ENCODE data around the gene EDEM1.

DNA sequence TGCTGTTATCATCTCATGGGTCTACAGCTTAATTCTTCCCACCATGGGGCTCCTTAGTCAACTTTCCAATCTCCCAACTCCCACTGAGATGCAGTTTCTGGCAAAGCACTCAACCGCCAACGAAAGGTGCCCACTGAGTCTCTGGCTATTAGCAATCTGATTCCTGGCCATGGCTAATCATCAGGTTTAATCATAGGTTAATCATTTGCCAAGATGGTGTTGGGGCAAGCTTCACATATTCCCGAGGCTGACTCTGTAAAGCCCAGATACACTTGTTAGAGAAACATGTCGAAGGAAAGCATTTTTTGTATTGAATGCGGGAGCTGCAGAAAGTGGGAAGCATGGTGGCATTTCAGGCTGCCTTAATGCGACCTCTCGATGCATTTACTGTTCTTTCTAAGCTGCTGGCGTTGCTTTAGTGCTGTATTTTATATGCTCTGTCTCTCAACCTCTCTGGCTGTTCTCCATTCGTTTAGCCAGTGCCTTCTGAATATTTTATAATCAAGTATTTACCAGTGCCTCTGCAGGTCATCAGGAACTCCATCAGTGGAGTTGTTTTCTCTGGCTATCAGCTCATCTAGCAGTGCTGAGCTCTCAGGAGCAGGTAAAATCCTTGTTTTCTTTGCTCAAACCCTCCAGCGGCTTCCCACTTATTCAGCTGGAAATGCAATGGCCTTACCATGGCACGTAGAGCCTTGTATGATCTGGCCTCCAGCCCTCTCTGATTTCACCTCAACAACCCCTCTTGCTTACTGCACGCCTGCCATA lies 67.0 kb downstream of the EDEM1 start:
- TF ChIP-seq, protein P1, sequence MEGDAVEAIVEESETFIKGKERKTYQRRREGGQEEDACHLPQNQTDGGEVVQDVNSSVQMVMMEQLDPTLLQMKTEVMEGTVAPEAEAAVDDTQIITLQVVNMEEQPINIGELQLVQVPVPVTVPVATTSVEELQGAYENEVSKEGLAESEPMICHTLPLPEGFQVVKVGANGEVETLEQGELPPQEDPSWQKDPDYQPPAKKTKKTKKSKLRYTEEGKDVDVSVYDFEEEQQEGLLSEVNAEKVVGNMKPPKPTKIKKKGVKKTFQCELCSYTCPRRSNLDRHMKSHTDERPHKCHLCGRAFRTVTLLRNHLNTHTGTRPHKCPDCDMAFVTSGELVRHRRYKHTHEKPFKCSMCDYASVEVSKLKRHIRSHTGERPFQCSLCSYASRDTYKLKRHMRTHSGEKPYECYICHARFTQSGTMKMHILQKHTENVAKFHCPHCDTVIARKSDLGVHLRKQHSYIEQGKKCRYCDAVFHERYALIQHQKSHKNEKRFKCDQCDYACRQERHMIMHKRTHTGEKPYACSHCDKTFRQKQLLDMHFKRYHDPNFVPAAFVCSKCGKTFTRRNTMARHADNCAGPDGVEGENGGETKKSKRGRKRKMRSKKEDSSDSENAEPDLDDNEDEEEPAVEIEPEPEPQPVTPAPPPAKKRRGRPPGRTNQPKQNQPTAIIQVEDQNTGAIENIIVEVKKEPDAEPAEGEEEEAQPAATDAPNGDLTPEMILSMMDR (IDR thresholded peaks at IDR 0.05), result no peak
- TF ChIP-seq, protein P2, sequence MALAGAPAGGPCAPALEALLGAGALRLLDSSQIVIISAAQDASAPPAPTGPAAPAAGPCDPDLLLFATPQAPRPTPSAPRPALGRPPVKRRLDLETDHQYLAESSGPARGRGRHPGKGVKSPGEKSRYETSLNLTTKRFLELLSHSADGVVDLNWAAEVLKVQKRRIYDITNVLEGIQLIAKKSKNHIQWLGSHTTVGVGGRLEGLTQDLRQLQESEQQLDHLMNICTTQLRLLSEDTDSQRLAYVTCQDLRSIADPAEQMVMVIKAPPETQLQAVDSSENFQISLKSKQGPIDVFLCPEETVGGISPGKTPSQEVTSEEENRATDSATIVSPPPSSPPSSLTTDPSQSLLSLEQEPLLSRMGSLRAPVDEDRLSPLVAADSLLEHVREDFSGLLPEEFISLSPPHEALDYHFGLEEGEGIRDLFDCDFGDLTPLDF (CRISPR knock-in tag; IDR thresholded peaks at IDR 0.05), result no peak
- TF ChIP-seq ZNF232 (CRISPR knock-in tag; IDR thresholded peaks at IDR 0.05), result no peak
- TF ChIP-seq SMAD3 (CRISPR knock-in tag; IDR thresholded peaks at IDR 0.05; ENCODE audit: borderline replicate concordance), result no peak
- no peak for TF ChIP-seq CBFB (CRISPR knock-in tag; IDR thresholded peaks at IDR 0.05; ENCODE audit: low read depth)
- TF ChIP-seq, protein P3, sequence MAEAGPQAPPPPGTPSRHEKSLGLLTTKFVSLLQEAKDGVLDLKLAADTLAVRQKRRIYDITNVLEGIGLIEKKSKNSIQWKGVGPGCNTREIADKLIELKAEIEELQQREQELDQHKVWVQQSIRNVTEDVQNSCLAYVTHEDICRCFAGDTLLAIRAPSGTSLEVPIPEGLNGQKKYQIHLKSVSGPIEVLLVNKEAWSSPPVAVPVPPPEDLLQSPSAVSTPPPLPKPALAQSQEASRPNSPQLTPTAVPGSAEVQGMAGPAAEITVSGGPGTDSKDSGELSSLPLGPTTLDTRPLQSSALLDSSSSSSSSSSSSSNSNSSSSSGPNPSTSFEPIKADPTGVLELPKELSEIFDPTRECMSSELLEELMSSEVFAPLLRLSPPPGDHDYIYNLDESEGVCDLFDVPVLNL (CRISPR knock-in tag; IDR thresholded peaks at IDR 0.05; ENCODE audit: borderline replicate concordance, low read depth), result no peak
- TF ChIP-seq, protein P4, sequence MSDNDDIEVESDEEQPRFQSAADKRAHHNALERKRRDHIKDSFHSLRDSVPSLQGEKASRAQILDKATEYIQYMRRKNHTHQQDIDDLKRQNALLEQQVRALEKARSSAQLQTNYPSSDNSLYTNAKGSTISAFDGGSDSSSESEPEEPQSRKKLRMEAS (CRISPR knock-in tag; IDR thresholded peaks at IDR 0.05), result no peak
- TF ChIP-seq, protein P5, sequence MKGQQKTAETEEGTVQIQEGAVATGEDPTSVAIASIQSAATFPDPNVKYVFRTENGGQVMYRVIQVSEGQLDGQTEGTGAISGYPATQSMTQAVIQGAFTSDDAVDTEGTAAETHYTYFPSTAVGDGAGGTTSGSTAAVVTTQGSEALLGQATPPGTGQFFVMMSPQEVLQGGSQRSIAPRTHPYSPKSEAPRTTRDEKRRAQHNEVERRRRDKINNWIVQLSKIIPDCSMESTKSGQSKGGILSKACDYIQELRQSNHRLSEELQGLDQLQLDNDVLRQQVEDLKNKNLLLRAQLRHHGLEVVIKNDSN (CRISPR knock-in tag; IDR thresholded peaks at IDR 0.05), result no peak
- no peak for TF ChIP-seq TEAD4 (CRISPR knock-in tag; IDR thresholded peaks at IDR 0.05)
- no peak for TF ChIP-seq ELF4 (CRISPR knock-in tag; IDR thresholded peaks at IDR 0.05; ENCODE audit: low read depth)
- no peak for TF ChIP-seq FOXP1 (CRISPR knock-in tag; IDR thresholded peaks at IDR 0.05; ENCODE audit: borderline replicate concordance)
- TF ChIP-seq NR2C2 (CRISPR knock-in tag; IDR thresholded peaks at IDR 0.05), result no peak
- TF ChIP-seq, protein P6, sequence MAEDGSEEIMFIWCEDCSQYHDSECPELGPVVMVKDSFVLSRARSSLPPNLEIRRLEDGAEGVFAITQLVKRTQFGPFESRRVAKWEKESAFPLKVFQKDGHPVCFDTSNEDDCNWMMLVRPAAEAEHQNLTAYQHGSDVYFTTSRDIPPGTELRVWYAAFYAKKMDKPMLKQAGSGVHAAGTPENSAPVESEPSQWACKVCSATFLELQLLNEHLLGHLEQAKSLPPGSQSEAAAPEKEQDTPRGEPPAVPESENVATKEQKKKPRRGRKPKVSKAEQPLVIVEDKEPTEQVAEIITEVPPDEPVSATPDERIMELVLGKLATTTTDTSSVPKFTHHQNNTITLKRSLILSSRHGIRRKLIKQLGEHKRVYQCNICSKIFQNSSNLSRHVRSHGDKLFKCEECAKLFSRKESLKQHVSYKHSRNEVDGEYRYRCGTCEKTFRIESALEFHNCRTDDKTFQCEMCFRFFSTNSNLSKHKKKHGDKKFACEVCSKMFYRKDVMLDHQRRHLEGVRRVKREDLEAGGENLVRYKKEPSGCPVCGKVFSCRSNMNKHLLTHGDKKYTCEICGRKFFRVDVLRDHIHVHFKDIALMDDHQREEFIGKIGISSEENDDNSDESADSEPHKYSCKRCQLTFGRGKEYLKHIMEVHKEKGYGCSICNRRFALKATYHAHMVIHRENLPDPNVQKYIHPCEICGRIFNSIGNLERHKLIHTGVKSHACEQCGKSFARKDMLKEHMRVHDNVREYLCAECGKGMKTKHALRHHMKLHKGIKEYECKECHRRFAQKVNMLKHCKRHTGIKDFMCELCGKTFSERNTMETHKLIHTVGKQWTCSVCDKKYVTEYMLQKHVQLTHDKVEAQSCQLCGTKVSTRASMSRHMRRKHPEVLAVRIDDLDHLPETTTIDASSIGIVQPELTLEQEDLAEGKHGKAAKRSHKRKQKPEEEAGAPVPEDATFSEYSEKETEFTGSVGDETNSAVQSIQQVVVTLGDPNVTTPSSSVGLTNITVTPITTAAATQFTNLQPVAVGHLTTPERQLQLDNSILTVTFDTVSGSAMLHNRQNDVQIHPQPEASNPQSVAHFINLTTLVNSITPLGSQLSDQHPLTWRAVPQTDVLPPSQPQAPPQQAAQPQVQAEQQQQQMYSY (CRISPR knock-in tag; IDR thresholded peaks at IDR 0.05), result no peak
- no peak for TF ChIP-seq CREB1 (CRISPR knock-in tag; IDR thresholded peaks at IDR 0.05)

All from WTC11 (cell line).